ENCODE results near the gene LOXL1.
"Not testable (repeated sequence)": the region's sequence is repeated elsewhere in the genome, so short reads cannot be mapped to it uniquely, and the experiment has no call there.

LOXL1 gene

DNA sequence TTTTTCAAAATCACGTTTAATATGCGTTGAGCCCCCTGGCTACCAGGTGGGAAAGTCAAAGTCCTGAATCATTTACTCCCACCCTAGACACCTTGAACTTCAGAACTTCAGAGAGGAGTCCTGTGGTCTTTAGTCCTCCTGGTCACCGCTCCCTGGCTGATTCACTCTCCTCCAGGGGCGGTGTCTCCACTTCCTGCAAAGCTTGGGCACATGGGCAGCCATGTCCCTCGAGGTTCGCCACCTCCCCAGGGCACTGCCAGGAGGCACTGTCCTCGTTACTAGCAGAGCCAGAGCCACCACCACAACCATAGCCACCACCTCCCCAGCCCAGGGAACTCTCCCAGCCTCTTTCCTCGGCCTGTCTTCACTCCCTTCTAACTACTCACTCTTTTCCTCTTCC is 31.0 kb downstream of the LOXL1 start:
- Histone ChIP-seq H3K4me3 (ENCODE audit: low read depth, low read length) (no peak overlapping the region), H3K36me3 (no peaks in the 10 kb centered on the region), H3K27me3 (no peaks in the 10 kb centered on the region), H3K4me1 (no peaks in the 10 kb centered on the region), H3K9me3 (no peaks in the 10 kb centered on the region)
- DNase-seq = no peak
- TF ChIP-seq, protein P1, sequence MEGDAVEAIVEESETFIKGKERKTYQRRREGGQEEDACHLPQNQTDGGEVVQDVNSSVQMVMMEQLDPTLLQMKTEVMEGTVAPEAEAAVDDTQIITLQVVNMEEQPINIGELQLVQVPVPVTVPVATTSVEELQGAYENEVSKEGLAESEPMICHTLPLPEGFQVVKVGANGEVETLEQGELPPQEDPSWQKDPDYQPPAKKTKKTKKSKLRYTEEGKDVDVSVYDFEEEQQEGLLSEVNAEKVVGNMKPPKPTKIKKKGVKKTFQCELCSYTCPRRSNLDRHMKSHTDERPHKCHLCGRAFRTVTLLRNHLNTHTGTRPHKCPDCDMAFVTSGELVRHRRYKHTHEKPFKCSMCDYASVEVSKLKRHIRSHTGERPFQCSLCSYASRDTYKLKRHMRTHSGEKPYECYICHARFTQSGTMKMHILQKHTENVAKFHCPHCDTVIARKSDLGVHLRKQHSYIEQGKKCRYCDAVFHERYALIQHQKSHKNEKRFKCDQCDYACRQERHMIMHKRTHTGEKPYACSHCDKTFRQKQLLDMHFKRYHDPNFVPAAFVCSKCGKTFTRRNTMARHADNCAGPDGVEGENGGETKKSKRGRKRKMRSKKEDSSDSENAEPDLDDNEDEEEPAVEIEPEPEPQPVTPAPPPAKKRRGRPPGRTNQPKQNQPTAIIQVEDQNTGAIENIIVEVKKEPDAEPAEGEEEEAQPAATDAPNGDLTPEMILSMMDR (IDR thresholded peaks at IDR 0.05; ENCODE audit: low read depth, low read length) = no peak

GRCh38 chr15:73957785-73958184 is 31.5 kb downstream of the LOXL1 start:
- no peaks in the 10 kb centered on the region for H3K4me1 ChIP-seq
- no peaks in the 10 kb centered on the region for H3K27me3 ChIP-seq
- no peaks in the 10 kb centered on the region for H3K9me3 ChIP-seq
- no peaks in the 10 kb centered on the region for H3K36me3 ChIP-seq
- H3K4me3 ChIP-seq (ENCODE audit: low read depth, low read length) = no peak overlapping the region
- no peak for DNase-seq
- TF ChIP-seq, protein P1 (IDR thresholded peaks at IDR 0.05; ENCODE audit: low read depth, low read length) = no peak

DNA sequence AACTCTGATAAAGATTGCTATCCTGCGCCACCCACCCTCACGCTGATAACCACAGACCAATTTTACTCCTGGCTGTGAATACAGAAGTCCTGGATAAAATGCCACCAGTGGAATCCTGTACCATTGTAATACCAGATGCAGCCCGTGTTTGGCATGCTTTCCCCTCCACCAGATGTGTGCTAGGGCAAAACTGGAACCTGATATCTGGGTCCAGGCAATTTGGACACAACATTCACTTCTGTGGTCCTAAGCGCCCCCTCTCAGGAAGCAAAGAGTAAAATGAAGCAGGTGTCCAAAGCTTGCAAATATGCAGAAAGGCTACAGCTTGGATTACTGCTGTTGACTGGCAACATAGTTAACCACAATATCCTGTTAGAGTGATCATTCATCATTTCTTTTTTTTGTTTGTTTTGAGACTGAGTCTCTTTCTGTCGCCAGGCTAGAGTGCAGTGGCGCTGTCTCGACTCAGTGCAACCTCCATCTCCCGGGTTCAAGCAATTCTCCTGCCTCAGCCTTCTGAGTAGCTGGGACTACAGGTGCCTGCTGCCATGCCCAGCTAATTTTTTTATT is 32.8 kb downstream of the LOXL1 start:
- no peaks in the 10 kb centered on the region for H3K4me1 ChIP-seq
- no peaks in the 10 kb centered on the region for H3K9me3 ChIP-seq
- H3K27me3 ChIP-seq = no peaks in the 10 kb centered on the region
- TF ChIP-seq, protein P1 (IDR thresholded peaks at IDR 0.05; ENCODE audit: low read depth, low read length) = no peak
- no peaks in the 10 kb centered on the region for H3K36me3 ChIP-seq
- H3K4me3 ChIP-seq (ENCODE audit: low read depth, low read length) = no peak overlapping the region
- DNase-seq = no peak

DNA sequence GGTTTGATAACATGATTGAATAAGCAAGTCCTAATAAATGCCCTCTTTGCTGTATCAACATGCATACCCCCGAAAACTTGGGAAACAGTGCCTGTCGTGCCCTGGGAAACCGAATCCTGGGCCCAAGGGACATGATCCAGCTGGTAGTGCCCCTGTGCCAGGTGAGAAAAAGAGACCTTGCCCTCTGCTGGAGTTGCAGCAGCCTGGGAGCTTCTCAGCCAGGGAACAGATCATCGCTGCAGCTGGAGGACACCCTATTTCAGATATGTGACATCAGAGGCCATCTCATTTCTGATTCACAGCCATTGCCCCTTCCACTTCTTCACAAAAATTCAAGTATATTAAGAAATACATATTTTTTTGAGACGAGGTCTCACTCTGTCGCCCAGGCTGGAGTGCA is 33.5 kb downstream of the LOXL1 start:
- Histone ChIP-seq H3K4me1 (peaks cover under 1% of the 10 kb centered on the region; the same call in 1 of the 2 replicates), H3K4me3 (ENCODE audit: low read depth, low read length) (no peak overlapping the region), H3K27me3 (no peaks in the 10 kb centered on the region), H3K36me3 (no peaks in the 10 kb centered on the region), H3K9me3 (no peaks in the 10 kb centered on the region)
- TF ChIP-seq, protein P1 (IDR thresholded peaks at IDR 0.05; ENCODE audit: low read depth, low read length) = no peak
- no peak for DNase-seq

DNA sequence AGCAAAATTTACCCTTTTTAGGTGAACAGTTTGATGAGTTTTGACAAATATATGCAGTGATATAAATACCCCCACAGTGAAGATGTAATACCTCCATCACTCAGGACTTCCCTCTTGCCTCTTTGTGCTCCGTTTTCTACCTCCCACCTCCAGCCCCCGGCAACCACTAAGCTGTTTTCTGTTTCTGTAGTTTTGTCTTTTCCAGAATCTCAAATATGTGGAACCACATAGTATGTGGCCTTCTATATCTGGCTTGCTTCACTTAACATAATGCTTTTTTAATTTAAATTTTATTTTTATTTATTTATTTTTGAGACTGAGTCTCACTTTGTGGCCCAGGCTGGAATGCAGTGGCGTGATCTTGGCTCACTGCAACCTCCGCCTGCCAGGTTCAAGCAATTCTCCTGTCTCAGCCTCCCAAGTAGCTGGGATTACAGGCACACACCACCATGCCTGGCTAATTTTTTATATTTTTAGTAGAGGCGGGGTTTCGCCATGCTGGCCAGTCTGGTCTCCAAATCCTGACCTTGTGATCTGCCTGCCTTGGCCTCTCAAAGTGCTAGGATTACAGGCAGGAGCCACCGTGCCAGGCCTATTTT is 34.3 kb downstream of the LOXL1 start:
- not testable (repeated sequence) for H3K36me3 ChIP-seq; H3K9me3 ChIP-seq; DNase-seq; H3K4me1 ChIP-seq; H3K27me3 ChIP-seq; H3K4me3 ChIP-seq (ENCODE audit: low read depth, low read length)

GRCh38 chr15:73962433-73962832 is 36.2 kb downstream of the LOXL1 start:
- Histone ChIP-seq H3K4me1 (peaks cover 5% of the 10 kb centered on the region; the same call in 1 of the 2 replicates), H3K9me3 (no peaks in the 10 kb centered on the region), H3K27me3 (no peaks in the 10 kb centered on the region), H3K36me3 (no peaks in the 10 kb centered on the region), H3K4me3 (ENCODE audit: low read depth, low read length) (no peak overlapping the region)
- TF ChIP-seq, protein P1 (IDR thresholded peaks at IDR 0.05; ENCODE audit: low read depth, low read length) = no peak
- DNase-seq = no peak

All from BE2C (cell line).